Measurements from ENCODE around the gene LCAT.
"Not testable (repeated sequence)": the region's sequence is repeated elsewhere in the genome, so short reads cannot be mapped to it uniquely, and the experiment has no call there.

LCAT gene

DNA sequence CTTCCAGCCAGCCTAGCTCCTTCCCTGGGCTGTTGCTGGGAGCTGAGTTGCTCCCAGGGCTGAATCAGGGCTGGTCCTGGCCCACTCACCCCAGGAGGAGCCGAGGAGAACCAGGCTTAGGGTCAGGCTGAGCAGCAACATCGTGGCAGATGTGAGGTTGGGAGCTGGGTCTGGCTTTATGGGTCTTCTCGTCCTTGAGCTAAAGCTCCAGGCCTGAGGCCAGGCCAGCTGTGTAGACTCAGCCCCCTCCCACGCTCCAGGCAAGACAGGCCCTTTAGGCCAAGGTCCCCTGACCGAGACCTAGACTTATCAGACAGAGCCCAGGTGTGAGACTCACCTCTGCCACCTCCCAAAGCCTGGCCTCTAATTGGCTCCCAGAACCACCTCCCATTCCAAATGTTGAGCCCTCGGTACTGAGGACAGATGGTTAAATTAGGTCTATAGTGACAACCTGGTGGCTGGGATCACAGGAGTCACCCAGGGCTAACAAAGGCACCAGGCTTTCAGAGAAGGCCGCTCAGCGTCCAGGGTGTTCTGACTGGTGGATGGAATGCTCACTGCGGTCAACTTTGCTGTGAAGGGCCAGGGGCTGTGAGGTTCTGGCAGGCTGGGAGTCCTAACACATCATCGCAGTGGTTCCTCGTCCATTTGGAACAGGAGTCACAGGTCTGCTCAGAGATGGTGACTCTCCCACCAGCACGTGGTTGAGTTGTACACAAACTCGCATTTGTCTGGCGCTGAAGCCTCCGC is 12.0 kb downstream of the LCAT start, which contains the start of gene CTRL:
TSS of gene CTRL (minus strand) at position 151 of the 750 bp plus-strand sequence. CDS start at position 141, 10 bp downstream.
- DNase-seq (ENCODE audit: low read depth, low spot score) = no peak

DNA sequence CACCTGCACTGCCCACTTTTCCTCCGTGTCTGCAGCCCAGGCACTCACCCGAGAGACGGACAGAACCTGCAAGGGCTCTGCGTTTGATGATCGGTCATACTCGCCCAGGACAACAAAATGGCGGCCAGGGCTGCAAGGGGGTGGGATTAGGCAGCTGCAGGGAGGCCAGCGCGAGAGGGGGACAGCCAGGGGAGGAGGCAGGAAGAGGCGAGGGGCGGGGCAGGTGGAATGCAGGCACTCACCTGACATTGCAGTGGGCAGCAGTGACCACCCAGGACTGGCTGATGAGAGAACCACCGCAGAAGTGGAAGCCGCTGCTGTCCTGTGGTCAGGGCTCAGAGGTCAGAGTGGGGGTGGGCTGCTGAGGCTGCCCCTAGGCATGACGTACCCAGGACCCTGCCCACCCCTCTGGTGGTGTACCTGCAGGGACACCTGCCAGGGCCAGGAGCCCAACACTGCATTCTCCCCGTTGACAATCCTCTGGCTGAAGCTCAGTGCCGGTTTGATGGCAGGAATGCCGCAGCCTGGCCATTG is 13.2 kb downstream of the LCAT start:
- DNase-seq (ENCODE audit: low read depth, low spot score) = no peak

GRCh38 chr16:67930191-67930590 is 13.7 kb downstream of the LCAT start:
- no peak for DNase-seq (ENCODE audit: low read depth, low spot score)

DNA sequence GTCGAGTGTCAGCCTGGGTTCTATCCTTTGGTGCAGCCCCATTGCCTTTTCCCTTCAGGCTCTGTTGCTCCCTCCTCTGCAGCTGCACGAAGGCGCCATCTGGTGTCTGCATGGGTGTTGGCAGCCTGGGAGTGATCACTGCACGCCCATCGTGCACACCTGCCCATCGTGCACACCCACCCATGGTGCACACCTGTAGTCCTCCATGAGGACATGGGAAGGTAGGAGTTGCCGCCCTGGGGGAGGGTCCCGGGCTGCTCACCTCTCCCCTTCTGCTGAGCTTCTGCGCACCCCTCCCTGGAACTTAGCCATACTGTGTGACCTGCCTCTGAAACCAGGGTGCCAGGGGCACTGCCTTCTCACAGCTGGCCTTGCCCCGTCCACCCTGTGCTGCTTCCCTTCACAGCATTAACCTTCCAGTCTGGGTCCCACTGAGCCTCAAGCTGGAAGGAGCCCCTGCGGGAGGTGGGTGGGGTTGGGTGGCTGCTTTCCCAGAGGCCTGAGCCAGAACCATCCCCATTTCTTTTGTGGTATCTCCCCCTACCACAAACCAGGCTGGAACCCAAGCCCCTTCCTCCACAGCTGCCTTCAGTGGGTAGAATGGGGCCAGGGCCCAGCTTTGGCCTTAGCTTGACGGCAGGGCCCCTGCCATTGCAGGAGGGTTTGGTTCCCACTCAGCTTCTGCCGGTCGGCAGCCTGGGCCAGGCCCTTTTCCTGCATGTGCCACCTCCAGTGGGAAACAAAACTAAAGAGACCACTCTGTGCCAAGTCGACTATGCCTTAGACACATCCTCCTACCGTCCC is 15.2 kb downstream of the LCAT start:
- DNase-seq (ENCODE audit: low read depth, low spot score) = no peak

- DNase-seq (ENCODE audit: low read depth, low spot score) = no peak
Measured at GRCh38 chr16:67928147-67928546, 15.8 kb downstream of the LCAT start.

DNA sequence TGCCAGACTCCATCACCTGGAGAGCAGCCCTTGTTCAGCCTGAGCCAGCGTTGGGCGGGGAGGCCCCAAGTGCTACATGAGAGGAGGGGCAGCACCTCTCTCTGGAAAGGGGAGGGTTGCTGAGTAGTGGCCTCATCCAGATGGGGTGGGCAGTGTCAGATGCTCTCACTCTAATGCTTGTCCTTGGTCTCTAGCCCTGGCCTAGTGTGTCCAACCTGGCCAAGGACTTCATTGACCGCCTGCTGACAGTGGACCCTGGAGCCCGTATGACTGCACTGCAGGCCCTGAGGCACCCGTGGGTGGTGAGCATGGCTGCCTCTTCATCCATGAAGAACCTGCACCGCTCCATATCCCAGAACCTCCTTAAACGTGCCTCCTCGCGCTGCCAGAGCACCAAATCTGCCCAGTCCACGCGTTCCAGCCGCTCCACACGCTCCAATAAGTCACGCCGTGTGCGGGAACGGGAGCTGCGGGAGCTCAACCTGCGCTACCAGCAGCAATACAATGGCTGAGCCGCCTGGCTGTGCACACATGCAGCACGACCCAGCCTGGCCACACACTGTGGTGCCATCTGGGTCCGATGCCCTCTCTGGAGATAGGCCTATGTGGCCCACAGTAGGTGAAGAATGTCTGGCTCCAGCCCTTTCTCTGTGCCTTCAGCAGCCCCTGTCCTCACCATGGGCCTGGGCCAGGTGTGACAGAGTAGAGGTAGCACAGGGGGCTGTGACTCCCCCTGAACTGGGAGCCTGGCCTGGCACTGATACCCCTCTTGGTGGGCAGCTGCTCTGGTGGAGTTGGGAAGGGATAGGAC is 16.6 kb downstream of the LCAT start:
- no peak for DNase-seq (ENCODE audit: low read depth, low spot score)

DNA sequence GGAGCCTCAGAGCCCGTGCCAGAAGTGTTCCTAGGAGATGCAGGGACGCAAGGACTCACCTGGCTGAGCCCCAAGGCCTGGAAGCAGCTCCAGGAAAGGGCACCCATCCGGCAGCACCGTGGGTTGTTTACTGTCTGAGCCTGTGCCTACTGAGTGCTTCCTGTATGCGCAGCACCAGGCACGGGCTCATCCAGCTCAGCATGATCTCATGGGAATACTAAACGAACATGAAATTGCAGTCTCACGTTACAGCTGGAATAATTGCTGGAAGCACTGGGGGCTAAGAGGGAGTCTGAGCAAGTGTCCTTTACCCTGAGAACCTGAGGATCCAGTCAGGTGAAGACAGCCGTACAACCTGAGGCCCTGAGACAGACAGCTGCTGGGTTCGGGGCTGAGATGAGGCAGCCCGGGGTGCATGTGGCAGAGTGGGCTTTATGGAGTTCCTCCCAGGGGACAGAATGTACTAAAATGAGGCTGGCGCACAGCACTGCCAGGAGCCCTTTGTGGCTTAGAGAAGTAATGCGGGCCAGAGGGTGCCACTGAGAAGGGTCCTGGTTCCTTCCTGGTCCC is 17.7 kb downstream of the LCAT start:
- DNase-seq (ENCODE audit: low read depth, low spot score) = peak; percentile 68

- DNase-seq (ENCODE audit: low read depth, low spot score) = no peak
Measured at GRCh38 chr16:67924140-67924906, 19.6 kb downstream of the LCAT start.

- no peak for DNase-seq (ENCODE audit: low read depth, low spot score)
Measured at GRCh38 chr16:67923414-67924116, 20.4 kb downstream of the LCAT start.

- DNase-seq (ENCODE audit: low read depth, low spot score) = no peak
Measured at GRCh38 chr16:67922740-67923139, 21.2 kb downstream of the LCAT start.

- DNase-seq (ENCODE audit: low read depth, low spot score) = no peak
Measured at GRCh38 chr16:67922221-67922620, 21.7 kb downstream of the LCAT start.

GRCh38 chr16:67919622-67920221 is 24.2 kb downstream of the LCAT start:
- DNase-seq (ENCODE audit: low read depth, low spot score) = no peak

- no peak for DNase-seq (ENCODE audit: low read depth, low spot score)
Measured at GRCh38 chr16:67917852-67918236, 26.1 kb downstream of the LCAT start.

DNA sequence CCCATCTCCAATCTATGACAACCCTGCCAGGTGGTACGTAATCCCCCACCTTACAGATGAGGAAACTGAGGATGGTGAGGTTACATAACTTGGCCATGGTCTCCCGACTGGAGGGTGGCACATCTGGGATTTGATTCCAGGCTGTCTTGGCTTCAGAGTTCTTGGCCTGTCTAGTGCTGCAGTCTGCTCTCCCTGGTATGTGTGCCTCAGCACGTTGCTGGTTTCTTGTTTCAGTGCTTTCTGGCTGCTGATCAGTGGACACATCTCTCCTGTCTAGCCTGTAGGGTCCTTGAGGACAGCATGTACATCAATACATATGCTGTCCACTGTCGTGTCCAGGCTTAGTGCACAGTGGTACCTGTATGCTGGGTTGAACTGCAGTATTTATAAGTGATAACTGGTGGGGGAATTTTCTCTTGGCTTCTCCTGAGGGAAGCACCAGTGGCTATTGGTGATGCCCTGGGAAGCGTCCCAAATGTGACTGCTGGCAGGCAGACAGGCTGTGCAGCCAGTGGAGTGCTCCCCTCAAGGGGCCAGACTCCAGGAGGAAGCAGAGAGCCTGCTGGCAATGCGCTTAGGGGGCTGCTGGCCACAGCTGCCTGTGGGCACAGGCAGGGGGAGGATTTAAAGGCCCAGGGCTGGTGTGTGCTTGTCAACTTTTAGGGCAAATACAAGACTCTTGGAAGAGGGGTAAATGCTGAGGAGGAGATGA is 26.6 kb downstream of the LCAT start:
- no peak for DNase-seq (ENCODE audit: low read depth, low spot score)

- DNase-seq (ENCODE audit: low read depth, low spot score) = no peak
Measured at GRCh38 chr16:67915831-67916723, 27.8 kb downstream of the LCAT start.

DNA sequence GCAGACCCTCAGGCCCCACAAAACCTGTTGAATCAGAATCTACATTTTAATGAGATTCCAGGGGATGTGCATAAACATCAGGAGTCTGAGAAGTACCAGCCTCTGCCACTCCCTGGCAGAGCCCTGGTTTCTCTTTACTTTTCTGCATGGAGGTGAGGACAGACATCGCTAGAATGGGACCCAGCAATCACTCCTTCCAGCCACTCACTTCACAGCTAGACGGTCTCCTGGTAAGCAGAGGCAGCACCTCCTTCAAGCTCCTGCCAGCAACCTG is 28.5 kb downstream of the LCAT start:
- DNase-seq (ENCODE audit: low read depth, low spot score) = not testable (repeated sequence)

GRCh38 chr16:67914758-67915495 is 29.0 kb downstream of the LCAT start:
- DNase-seq (ENCODE audit: low read depth, low spot score) = no peak

DNA sequence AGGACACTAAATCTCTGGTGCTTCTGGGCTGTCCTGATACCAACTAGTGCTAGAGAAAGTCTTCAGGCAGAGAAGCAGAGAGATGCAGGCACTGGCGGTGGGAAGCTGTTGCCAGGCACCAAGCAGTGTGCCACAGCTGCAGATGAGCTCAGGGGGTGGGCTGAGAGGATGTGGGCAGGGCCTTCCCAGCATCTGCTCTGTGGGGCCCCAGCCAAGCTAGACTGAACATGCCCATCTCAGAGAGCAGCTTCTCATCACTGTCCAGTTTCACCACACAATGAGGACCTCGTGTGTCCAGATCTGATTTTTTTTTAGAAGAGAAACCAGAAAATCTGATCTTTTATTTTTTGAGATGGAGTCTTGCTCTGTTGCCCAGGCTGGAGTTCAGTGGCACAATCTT is 33.8 kb downstream of the LCAT start:
- peak; percentile 81 for DNase-seq (ENCODE audit: low read depth, low spot score)
